Measurements from ENCODE around the gene GABARAPL1.

GABARAPL1 gene

GRCh38 chr12:10249690-10250455 is 37.2 kb downstream of the GABARAPL1 start:
- peaks cover 16 to 41% (median 30%) of the 10 kb centered on the region in 11 experiments for H3K9me3 ChIP-seq (replicated peaks in 1 of 11)
- no peak for TF ChIP-seq Cebpa-rat (IDR thresholded peaks at IDR 0.05)
- no peaks in the 10 kb centered on the region for H4K20me1 ChIP-seq
- peak overlapping the region in 6 of 11 experiments; percentile 13 to 54 (median 24); a peak in 11 of 22 replicates for H3K4me2 ChIP-seq
- H3K4me1 ChIP-seq, result peaks cover 0 to 40% (median 19%) of the 10 kb centered on the region in 10 experiments; a peak in 13 of 20 replicates
- H3K36me3 ChIP-seq, result no peaks in the 10 kb centered on the region
- no peaks in the 10 kb centered on the region for H3K27me3 ChIP-seq
- no peak overlapping the region for H3K4me3 ChIP-seq
- no peak overlapping the region for H3K9ac ChIP-seq
- H3K27ac ChIP-seq, result no peak overlapping the region

GRCh38 chr12:10251669-10252068 is 39.0 kb downstream of the GABARAPL1 start:
- no peak overlapping the region for H3K9ac ChIP-seq
- no peak overlapping the region for H3K4me3 ChIP-seq
- H3K9me3 ChIP-seq (replicated peaks in 1 of 11), result peaks cover 26 to 59% (median 45%) of the 10 kb centered on the region in 11 experiments
- H3K4me2 ChIP-seq, result no peak overlapping the region
- no peaks in the 10 kb centered on the region for H3K27me3 ChIP-seq
- H3K27ac ChIP-seq, result no peak overlapping the region
- no peaks in the 10 kb centered on the region for H4K20me1 ChIP-seq
- TF ChIP-seq Cebpa-rat (IDR thresholded peaks at IDR 0.05), result no peak
- peaks cover 0 to 31% (median 18%) of the 10 kb centered on the region in 10 experiments; a peak in 13 of 20 replicates for H3K4me1 ChIP-seq
- H3K36me3 ChIP-seq, result no peaks in the 10 kb centered on the region

GRCh38 chr12:10252201-10252600 is 39.5 kb downstream of the GABARAPL1 start:
- H3K36me3 ChIP-seq, result no peaks in the 10 kb centered on the region
- H4K20me1 ChIP-seq, result no peaks in the 10 kb centered on the region
- H3K9me3 ChIP-seq (replicated peaks in 1 of 11), result peaks cover 26 to 63% (median 45%) of the 10 kb centered on the region in 11 experiments
- H3K4me2 ChIP-seq, result peak overlapping the region in 1 of 11 experiments; percentile 12; a peak in 3 of 22 replicates
- no peak overlapping the region for H3K9ac ChIP-seq
- H3K4me1 ChIP-seq, result peaks cover 0 to 27% (median 14%) of the 10 kb centered on the region in 10 experiments; a peak in 12 of 20 replicates
- H3K27me3 ChIP-seq, result no peaks in the 10 kb centered on the region
- H3K27ac ChIP-seq, result no peak overlapping the region
- no peak overlapping the region for H3K4me3 ChIP-seq
- no peak for TF ChIP-seq Cebpa-rat (IDR thresholded peaks at IDR 0.05)

GRCh38 chr12:10256064-10256463 is 43.4 kb downstream of the GABARAPL1 start:
- no peaks in the 10 kb centered on the region for H4K20me1 ChIP-seq
- H3K4me1 ChIP-seq, result peaks cover 0 to 8% (median 0%) of the 10 kb centered on the region in 10 experiments; a peak in 3 of 20 replicates
- no peaks in the 10 kb centered on the region for H3K27me3 ChIP-seq
- no peaks in the 10 kb centered on the region for H3K36me3 ChIP-seq
- H3K4me2 ChIP-seq, result no peak overlapping the region
- H3K9me3 ChIP-seq (replicated peaks in 1 of 11), result peaks cover 26 to 51% (median 41%) of the 10 kb centered on the region in 11 experiments
- H3K27ac ChIP-seq, result no peak overlapping the region
- no peak for TF ChIP-seq Cebpa-rat (IDR thresholded peaks at IDR 0.05)
- no peak overlapping the region for H3K9ac ChIP-seq
- H3K4me3 ChIP-seq, result no peak overlapping the region

- H3K36me3 ChIP-seq, result no peaks in the 10 kb centered on the region
- H3K27ac ChIP-seq, result no peak overlapping the region
- H3K9me3 ChIP-seq (replicated peaks in 1 of 11), result peaks cover 0 to 11% (median 3%) of the 10 kb centered on the region in 11 experiments; a peak in 17 of 22 replicates
- TF ChIP-seq Cebpa-rat (IDR thresholded peaks at IDR 0.05), result no peak
- H3K9ac ChIP-seq, result no peak overlapping the region
- H3K4me3 ChIP-seq, result no peak overlapping the region
- no peaks in the 10 kb centered on the region for H3K27me3 ChIP-seq
- H3K4me2 ChIP-seq, result no peak overlapping the region
- H4K20me1 ChIP-seq, result no peaks in the 10 kb centered on the region
- no peaks in the 10 kb centered on the region for H3K4me1 ChIP-seq
These were observed 48.2 kb downstream of the GABARAPL1 start for GRCh38 chr12:10260927-10261326.

GRCh38 chr12:10268037-10268436 is 55.4 kb downstream of the GABARAPL1 start:
- no peak overlapping the region for H3K4me3 ChIP-seq
- no peak overlapping the region for H3K9ac ChIP-seq
- H3K9me3 ChIP-seq (replicated peaks in 1 of 11), result no peaks in the 10 kb centered on the region
- no peaks in the 10 kb centered on the region for H3K27me3 ChIP-seq
- H3K27ac ChIP-seq, result no peak overlapping the region
- no peaks in the 10 kb centered on the region for H4K20me1 ChIP-seq
- H3K4me2 ChIP-seq, result no peak overlapping the region
- H3K36me3 ChIP-seq, result no peaks in the 10 kb centered on the region
- no peak for TF ChIP-seq Cebpa-rat (IDR thresholded peaks at IDR 0.05)
- no peaks in the 10 kb centered on the region for H3K4me1 ChIP-seq

- Histone ChIP-seq H3K27me3 (no peaks in the 10 kb centered on the region), H3K36me3 (no peaks in the 10 kb centered on the region), H3K4me1 (no peaks in the 10 kb centered on the region), H3K4me2 (no peak overlapping the region), H3K27ac (no peak overlapping the region), H3K9ac (no peak overlapping the region), H4K20me1 (no peaks in the 10 kb centered on the region), H3K9me3 (replicated peaks in 1 of 11) (peaks cover 0 to 4% (median 0%) of the 10 kb centered on the region in 11 experiments; a peak in 1 of 22 replicates), H3K4me3 (no peak overlapping the region)
- peak in 6 of 11 experiments; percentile 47 to 89 (median 74); a peak in 8 of 22 replicates for TF ChIP-seq Cebpa-rat (IDR thresholded peaks at IDR 0.05)
These were observed 59.8 kb downstream of the GABARAPL1 start for GRCh38 chr12:10272467-10272866.

Data from BLaER1 treated with 17β-estradiol and CSF1 and Interleukin-3, amounts not matched to agents 10 nM and 100 nM (cell line).